Amygdala (tissue), 56 donors: ENCODE measurements around the gene FOXI1.

ENCODE experiments used
- DNase-seq, 56 donors: peaks; one replicate each; lab custom pipeline; 2025; lab: John Stamatoyannopoulos, UW

The FOXI1 gene

DNA sequence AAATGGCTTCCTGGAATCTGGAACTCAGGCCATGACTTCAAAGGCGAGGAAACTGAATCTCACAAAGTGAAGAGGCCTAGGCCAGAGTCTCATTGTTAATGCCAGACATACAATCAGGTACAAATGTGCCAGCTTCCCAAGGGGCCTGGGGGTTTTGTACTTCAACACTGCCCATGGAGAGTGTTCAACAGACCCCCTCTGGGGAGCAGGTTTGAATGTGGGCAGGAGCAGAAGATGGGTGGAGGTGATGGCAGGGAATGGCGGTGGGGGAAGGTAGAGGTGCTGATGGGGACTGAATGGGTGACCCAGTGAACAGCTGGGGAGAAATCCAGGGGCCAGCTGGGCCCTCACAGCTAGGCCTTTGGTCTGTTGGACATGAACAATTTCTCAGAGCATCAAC lies 12.0 kb downstream of the FOXI1 start:
- no peak for DNase-seq

GRCh38 chr5:170120576-170120975 lies 14.9 kb downstream of the FOXI1 start:
- DNase-seq: no peak

GRCh38 chr5:170121321-170121720 lies 15.6 kb downstream of the FOXI1 start:
- no peak for DNase-seq

DNA sequence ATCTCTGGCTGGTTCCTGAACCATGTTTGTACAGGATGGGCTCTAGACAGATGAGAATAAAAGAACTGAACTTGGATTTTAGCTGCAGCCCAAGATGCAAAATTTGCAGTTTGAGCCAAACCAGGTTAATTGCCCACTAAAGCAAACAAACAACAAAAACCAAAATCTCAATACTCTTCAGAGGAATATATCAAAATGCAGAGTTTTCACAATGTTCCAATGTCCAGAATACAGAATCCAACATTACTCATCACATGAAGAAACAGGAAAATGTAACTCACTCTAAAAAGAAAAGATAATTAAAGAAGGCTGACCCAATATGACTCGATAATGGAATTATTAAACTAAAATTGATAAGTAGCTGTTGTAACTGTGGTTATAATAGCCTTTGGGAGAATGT lies 20.4 kb downstream of the FOXI1 start:
- DNase-seq: no peak

GRCh38 chr5:170126626-170127025 lies 20.9 kb downstream of the FOXI1 start:
- DNase-seq: no peak

GRCh38 chr5:170131235-170131634 lies 25.5 kb downstream of the FOXI1 start:
- no peak for DNase-seq

- no peak for DNase-seq
Observed at GRCh38 chr5:170132269-170132975, 26.7 kb downstream of the FOXI1 start.

DNA sequence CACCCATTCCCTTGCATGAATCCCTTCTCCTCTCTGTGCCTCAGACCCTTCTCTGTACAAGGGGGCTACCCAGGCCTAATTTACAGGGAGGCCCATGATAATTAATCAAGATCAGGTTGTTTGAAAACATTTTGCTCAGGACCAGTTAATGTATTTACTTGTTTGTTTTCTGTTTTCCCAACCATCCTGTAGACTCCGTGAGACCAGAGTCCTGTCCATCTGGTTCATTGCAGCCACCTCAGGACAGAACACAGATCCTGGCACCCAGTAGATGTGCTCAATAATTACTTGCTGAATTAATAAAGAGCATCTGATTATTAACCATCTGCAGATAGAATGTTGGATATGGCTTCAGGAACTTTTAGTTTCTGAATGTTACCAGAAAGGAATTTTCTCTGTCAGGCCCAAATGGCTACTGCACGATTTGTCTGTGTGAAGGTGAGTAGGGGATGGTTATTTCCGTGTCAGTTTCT lies 27.3 kb downstream of the FOXI1 start:
- DNase-seq: no peak

GRCh38 chr5:170135796-170136490 lies 30.2 kb downstream of the FOXI1 start:
- no peak for DNase-seq

DNA sequence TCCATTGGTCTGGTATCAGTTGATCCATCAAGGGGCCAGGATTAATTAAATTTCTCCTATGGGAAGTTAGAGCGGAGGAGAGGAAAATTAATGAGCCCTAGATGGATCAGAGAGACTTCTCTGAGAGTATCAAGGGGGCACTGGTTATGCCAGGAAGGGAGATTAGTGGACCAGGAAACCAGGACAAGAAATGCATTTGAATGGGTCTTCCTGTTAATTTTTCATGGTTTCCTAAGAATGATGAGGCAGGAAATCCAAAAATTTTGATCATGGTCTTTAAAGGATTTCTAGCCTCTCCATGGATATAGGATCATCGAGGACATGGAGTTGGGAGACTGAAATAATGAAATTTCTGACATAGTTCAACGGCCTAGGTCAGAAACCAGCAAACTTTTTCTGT lies 30.8 kb downstream of the FOXI1 start:
- no peak for DNase-seq

DNA sequence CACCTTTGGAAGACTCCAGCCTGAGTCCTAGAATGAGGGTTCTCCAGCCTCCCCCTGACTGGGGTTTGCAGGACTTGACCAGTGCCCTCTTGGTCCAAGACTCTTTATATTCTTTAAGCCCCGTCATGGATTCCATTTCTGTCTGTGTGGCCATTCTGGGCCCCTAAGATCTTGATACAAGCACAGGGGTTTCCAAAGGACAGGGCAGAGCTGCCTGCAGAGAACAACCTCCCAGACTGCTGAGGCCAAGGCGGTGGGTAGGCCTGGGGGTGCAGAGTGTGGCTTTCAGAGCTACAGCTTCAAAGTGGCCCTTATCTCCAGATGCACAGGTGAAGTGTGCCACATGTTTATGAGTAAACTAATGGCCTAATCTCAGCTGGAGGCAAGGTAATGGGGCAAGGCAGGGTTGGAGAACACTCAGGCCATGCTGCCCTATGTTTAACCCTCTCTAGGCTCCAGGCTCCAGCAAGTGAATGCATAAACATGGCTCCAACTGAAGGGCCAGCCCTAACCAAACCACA lies 32.1 kb downstream of the FOXI1 start:
- no peak for DNase-seq

DNA sequence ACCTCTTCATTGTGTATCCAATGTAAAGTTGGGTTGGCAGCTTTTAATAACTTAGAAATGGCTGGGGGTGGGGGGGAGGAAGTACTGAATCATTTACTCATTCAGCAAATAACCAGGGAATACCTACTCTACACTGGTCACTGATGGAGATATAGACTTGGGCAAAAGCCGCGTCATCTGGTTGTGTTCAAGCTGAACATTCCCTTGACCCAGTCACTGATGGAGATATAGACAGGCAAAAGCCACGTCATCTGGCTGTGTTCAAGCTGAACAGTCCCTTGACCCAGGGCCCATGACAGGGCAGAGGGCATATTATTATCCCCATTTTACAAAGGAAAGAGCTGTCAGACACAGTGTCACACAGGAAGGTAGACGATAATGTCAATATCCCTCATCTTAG lies 32.6 kb downstream of the FOXI1 start:
- no peak for DNase-seq

- DNase-seq: no peak
Observed at GRCh38 chr5:170139786-170140335, 34.2 kb downstream of the FOXI1 start.

- DNase-seq: peak in 20 of 56 donors; percentile 2 to 73 (median 38)
Observed at GRCh38 chr5:170141196-170141595, 35.5 kb downstream of the FOXI1 start.

GRCh38 chr5:170141636-170142035 lies 35.9 kb downstream of the FOXI1 start:
- no peak for DNase-seq

DNA sequence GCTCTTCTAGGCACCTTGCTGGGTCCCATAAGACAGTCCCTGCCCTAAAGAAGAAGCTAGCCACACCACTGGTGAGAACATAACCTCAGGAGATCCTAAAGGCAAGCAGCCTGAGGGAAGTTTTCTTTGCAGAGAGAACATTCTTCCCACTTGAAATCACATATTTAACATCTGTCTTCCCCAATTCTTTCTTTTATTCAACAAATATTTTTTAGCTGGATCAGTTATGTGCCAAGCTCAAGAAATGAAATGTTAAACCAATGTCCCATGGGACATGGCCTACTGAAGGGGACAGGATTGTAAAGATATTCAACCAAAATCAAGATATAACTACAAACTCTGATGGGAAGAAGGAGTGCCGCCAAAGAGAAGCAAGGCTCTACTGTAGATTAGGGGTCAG lies 36.5 kb downstream of the FOXI1 start:
- no peak for DNase-seq

GRCh38 chr5:170143091-170143490 lies 37.4 kb downstream of the FOXI1 start:
- DNase-seq: no peak

GRCh38 chr5:170143710-170144109 lies 38.0 kb downstream of the FOXI1 start:
- no peak for DNase-seq

GRCh38 chr5:170144286-170145023 lies 38.8 kb downstream of the FOXI1 start:
- DNase-seq: no peak

- no peak for DNase-seq
Observed at GRCh38 chr5:170145462-170145861, 39.8 kb downstream of the FOXI1 start.
